ENCODE results near the gene SPATA6L. TPM values are rescaled to one million over a fixed set of nuclear protein-coding genes. Genes with fewer than 3 reads are reported as not detected.

The SPATA6L gene, protein sequence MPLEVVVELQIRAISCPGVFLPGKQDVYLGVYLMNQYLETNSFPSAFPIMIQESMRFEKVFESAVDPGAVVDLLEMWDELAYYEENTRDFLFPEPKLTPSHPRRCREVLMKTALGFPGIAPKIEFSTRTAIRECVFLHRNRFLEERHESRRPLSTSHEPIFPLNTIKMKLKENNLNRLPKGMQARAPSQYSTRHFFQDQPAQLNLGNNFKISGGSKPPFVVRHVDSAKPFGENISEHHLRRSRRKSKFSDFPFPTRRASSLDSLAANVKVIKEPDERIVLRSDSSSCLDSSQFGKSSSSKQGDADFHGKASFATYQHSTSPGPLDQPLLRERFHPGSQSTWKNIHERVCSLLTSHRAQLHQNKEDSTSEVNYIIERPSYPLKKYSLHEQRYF
- 1 to 10 TPM; 1.1 to 2.7 (median 1.2) TPM for polyA plus RNA-seq

DNA sequence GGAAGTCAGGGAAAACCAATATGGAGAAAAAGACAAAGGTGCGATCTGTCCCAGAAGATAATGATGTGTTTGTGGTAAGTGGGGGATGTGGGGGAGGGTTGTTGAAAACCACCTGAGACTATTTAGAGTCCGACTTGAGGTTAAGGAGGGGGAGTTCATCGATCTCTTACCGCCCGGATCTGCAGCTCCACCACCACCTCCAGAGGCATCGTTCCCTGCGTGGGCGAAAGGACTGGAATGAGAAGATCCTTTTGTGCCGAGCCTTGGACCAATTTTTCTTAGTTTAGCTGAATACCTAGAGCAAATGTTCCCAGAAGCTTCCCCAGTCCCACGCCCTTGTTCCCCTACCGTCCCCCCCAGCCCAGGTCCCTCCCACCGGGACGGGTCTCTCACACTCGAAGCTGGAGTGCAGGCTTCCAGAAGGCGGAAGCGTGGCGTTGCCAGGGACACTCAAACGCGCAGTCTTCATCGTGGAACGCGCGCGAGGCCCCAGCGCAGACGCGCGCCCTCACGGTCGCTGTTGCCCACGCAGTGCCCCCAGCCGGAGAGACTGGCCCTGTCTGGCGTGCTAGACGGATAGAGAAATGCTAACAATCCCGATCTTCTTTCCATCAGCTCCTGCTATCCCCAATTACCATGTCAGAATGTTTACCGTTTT lies at the start of gene SPATA6L:
Gene SPATA6L (minus strand): TSS at position 439 of the 658 bp plus-strand sequence. CDS start 230 bp downstream, at position 209.
- WGBS, 3 donors: 1% methylated on average over 36 of the region's 36 CpGs

DNA sequence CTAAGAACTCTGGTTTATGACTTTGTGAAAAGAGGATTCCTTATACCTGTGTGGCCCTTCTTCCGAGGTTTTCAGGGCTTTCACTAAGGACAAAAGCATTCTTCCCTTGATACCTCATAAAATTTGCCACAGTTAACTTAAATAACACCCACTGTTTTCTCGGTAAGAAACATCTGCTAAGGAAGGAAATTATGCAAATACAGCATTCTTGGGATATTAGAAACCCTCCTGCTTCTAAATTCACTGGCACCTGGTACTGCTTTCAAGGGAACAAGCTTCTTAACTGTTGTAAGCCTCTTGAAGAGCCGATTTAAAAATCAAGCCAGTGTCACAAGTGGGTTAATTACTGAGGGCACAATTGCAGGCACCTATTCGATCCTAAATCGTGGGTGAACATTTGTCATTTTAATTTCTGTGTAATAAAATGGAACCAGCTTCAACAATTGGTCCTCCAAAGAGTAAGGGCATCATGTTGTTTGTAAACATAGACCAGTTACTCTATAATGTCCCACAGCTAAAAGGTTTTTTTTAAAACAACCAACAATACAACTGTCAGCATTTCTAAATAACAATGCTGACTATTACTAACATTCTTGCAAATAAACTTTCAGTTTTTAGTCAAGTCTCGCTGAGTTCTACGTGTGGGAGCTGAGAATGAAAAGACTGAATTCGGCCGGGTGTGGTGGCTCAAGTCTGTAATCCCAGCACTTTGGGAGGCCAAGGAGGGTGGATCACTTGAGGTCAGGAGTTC lies 48.2 kb upstream of the SPATA6L start:
- no peak overlapping the region for H3K27ac ChIP-seq (ENCODE audit: low read depth, low read length)
- WGBS, 3 donors: 74 to 91% (median 75%) methylated on average over 9 of the region's 9 CpGs

More for the DNA sequence above, at the start of gene SPATA6L:
- H3K27ac ChIP-seq (ENCODE audit: low read depth, low read length): no peak within 1 kb of the TSS

DNA sequence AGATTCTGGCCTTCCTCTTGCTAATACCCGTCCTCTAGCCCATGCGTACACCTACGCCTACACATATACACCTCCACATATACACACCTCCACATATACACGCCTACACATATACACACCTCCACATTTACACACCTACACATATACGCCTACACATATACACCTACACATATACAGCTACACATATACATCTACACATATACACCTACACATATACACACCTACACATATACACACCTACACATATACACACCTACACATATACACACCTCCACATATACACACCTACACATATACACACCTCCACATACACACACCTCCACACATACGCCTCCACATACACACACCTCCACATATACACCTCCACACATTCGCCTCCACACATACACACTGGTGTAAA lies 47.6 kb upstream of the SPATA6L start:
- 64 to 74% (median 72%) methylated on average over 7 of the region's 7 CpGs for WGBS, 3 donors
- no peak overlapping the region for H3K27ac ChIP-seq (ENCODE audit: low read depth, low read length)

DNA sequence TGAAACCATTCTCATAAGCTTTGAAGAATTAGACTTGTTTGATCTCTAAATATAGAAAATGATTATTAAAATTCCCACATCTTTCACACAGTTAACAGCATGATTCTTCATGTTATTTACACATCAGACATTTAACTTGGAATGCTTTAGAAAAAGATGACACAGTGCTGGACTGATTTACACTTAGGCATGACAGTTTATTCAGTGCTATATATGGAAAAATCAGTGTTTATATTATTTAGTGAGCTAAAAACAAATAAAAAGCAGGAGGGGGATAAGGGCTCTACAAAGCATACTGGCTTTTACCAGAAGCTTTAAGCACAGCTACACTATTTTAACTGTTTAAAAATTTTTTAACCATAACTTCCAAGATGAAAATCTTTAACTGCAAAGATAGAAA lies 43.1 kb upstream of the SPATA6L start:
- no peak overlapping the region for H3K27ac ChIP-seq (ENCODE audit: low read depth, low read length)

DNA sequence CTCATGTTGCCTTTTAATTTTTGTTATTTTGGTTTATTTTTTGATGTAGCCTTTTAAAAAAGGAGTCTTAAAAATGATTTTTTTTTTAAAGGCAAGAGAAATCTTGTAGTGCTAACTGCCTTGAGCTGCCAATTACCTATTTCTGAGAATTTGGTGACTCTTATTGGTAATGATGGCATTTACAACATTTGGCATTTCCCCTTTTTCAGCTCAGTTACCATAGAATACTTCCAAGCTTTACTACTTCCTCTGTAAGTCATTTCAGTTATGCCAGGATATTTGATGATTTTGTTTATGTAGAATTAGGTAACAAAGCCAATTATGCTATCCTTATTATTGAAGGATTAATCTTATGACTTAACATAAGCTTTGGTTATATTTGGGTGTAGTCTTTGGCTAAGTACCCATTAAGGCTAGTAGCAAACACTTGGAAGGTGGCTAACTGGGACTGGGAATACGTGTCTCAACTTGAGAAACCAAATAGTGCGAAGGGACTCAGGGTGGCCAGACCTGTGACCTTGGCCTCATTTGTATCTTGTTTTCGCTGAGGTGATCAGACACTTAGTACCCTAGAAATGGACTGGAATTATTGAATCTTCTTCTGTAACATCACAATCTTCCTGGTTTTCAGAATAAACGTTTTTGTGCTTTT lies 40.8 kb upstream of the SPATA6L start:
- WGBS, 3 donors: 58 to 86% (median 78%) methylated on average over 4 of the region's 4 CpGs
- no peak overlapping the region for H3K27ac ChIP-seq (ENCODE audit: low read depth, low read length)

DNA sequence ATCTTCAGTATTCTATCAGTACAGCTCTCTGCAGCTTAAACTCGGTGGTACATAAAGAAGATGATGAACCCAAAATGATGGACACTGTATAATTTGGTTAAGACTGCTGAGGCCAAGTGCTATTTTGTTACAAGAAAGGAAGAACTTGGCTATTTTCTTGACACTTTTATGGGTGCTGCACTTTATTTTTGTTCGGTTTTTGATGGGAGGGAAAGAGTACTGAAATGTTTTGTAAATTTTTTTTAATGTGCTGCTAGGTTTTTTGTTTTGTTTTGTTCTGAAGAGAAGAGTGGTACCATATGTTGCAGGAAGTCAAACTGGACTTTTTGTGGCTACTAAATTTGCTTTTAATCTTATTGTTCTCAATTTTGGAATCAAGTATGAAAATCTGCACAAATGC lies 39.7 kb upstream of the SPATA6L start:
- 64 to 80% (median 71%) methylated on average over 2 of the region's 2 CpGs for WGBS, 3 donors
- H3K27ac ChIP-seq (ENCODE audit: low read depth, low read length): no peak overlapping the region

DNA sequence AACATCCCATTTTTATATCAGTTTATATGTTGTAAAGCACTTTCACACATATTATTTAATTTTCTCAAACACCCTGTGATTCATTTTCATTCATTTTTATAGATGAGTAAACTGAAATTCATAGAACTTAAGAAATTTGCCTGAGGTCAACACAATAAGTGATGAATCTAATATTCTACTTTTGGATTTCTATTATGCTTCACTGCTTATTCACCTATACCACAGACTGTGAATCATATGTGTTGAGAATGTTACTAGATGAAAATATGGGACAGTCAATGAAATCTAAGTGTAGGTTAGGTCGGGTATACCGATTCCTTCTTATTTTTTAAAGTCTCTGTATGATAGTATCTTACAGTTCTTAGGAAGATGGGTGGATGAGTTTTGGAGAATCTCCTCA lies 37.8 kb upstream of the SPATA6L start:
- 97 to 99% (median 98%) methylated on average over 2 of the region's 2 CpGs for WGBS, 3 donors
- H3K27ac ChIP-seq (ENCODE audit: low read depth, low read length): no peak overlapping the region

DNA sequence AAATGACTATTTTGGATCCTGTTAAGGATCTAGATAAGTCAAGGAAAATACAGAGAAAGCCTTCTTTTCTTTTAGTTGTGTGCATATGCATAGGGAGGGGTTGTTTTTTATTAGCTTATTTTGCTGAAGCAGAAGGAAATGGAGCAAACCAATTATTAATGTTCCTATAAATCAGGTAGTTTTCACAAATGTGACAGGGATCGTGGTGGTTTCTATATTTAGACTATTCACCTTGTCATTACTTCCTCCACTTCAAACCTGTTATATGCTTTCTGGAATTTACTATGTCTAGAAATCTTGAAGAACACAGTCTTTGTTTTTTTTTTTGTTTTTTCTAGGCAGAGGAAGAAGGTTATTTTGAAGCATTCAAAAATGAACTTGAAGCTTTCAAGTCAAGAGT lies 35.2 kb upstream of the SPATA6L start:
- WGBS, 3 donors: 13 to 69% (median 42%) methylated on average over 1 of the region's 1 CpG
- no peak overlapping the region for H3K27ac ChIP-seq (ENCODE audit: low read depth, low read length)

DNA sequence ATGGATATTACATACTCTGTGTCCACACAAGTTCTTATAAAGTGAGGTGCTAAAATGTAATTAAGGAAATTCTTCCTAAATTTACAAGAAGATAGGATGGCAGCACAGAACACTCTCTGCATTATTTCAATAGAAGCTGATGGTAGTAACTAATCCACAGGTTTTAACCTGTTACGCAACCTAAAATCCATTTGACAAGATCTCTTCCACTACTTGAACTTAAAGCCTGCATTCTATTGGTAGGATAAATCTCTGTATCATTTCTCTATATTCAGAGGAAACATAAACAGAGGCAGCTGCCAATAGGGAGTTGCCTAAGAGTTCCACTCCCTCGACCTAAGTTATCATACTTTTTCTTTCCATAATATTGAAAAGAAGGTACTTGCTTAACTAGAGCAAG lies 34.7 kb upstream of the SPATA6L start:
- no peak overlapping the region for H3K27ac ChIP-seq (ENCODE audit: low read depth, low read length)
- 72 to 87% (median 81%) methylated on average over 2 of the region's 2 CpGs for WGBS, 3 donors

DNA sequence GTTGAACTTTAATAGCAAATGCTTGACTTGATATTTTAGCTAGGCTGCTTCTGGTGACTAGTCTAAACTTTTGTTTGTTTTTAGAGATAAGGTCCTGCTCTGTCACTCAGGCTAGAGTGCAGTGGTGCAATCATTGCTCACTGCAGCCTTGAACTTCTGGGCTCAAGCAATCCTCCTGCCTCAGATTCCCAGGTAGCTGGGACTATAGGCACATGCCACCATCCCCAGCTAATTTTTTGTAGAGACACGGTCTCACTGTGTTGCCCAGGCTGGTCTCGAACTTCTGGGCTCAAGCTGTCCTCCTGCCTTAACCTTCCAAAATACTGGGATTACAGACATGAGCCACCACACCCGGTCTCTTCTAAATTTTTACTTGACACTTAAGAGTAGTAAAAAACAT lies 33.8 kb upstream of the SPATA6L start:
- H3K27ac ChIP-seq (ENCODE audit: low read depth, low read length): no peak overlapping the region
- WGBS, 3 donors: 54 to 92% (median 89%) methylated on average over 3 of the region's 3 CpGs

DNA sequence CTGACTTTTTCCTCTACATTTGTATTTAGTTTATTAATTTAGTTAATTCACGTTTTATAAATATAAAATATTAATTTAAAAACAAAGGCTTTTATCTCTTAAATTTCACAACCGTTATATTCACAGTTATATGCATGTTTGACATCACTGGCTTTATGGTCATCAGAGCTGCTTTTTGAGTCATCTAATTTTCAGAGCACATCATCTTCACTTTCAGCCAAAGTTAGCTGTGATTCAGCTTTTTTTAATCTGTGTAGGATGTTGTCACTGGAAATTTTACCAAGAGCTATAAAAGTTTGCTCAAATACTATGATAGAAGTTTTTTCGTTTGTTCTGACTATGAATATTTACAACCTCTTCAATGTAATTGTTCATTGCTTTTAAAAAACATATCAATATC lies 25.5 kb upstream of the SPATA6L start:
- 81 to 85% (median 85%) methylated on average over 3 of the region's 3 CpGs for WGBS, 3 donors
- H3K27ac ChIP-seq (ENCODE audit: low read depth, low read length): no peak overlapping the region

DNA sequence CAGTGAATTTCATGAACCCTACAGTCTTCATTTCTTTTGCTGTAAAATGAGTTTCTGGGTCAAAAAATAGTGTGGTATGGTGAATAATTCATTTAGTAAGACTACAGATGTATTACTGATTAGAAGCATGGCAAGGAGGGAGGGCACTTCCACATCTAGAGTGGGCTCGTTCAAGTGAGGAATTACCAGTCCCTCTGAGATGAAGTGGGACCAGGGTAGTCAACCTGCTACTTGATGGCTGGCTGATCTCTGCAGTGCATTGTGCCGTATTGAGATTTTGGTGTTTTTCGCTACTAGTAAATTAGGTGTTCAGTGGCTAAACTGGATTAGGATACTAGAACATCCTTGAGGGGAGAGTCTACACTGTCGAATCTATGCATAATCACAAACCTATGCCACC lies 23.9 kb upstream of the SPATA6L start:
- 89 to 90% (median 90%) methylated on average over 4 of the region's 4 CpGs for WGBS, 3 donors
- H3K27ac ChIP-seq (ENCODE audit: low read depth, low read length): no peak overlapping the region

DNA sequence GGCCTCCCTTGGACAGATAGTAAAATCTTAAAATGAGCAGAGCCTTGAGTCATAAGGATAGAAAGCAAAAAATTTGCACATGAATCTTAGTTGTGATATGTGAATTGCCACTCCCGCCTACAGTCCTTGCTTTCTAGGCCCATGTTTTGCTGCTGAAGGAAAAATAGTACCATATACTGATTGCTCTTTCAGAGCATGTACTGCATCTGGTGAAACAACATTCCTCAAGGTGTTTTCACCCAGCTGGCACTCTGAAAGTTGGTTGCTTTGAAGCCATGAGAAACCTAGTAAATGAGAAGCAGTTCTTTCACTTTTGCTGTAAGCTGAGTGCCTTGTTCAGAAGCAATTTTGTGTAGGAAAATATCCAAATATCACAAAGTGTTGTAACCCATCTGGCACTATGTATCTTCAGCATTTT lies 23.4 kb upstream of the SPATA6L start:
- 76 to 95% (median 79%) methylated on average over 1 of the region's 1 CpG for WGBS, 3 donors
- H3K27ac ChIP-seq (ENCODE audit: low read depth, low read length): no peak overlapping the region

DNA sequence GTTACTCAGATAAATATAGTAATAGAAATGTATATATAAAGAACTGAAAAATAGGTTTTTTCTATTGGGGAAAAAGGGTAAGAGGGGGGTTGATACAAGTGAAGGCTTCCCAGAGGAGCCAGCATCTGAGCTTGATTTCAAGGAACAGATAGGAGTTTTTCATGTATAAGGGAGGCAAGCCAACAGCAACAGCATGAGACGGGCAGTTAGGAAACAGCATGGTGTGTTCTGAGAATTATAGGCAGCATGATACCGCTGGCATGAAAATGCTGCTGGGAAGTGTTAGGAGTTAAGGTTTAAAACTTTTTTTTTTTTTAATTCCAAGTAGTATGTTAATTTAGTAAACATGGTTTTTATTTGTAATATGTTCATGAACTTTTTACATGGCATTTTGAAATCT lies 22.7 kb upstream of the SPATA6L start:
- no peak overlapping the region for H3K27ac ChIP-seq (ENCODE audit: low read depth, low read length)
- WGBS, 3 donors: 33 to 81% (median 68%) methylated on average over 2 of the region's 2 CpGs

DNA sequence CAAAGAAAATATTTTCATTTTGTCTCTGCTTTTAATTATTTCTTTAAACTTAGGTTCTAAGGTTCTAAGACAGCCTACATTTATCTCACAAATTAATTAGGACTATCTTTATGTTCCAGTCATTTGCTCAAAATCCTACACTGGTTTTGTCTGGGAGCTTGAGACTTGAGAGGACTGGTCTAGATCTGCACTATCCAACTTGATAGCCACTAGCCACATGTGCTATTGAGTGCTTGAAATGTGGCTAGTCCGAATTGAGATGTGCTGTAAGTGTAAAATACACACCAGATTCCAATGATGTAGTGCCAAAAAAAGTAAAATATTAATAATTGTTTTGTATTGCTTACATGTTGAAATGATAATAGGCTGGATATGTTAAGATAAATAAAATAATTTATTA lies 20.3 kb upstream of the SPATA6L start:
- H3K27ac ChIP-seq (ENCODE audit: low read depth, low read length): no peak overlapping the region
- 58 to 84% (median 70%) methylated on average over 1 of the region's 1 CpG for WGBS, 3 donors

DNA sequence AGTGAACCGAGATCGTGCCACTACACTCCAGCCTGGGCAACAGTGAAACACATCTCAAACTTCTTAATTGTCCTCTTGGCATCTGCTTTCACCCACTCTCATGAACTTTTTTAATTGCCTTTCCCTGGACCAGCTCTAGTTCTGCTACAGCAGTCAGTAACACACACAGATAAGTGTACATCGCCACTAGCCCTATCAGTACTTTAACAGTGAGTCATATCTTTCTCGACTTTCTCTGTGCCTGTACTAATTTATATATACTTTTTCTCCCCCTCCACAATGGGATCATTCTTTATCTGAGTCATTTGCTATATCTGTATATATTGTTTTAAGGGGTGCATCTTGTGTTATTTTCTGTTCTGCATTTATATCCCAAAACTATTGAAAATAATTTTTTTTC lies 19.8 kb upstream of the SPATA6L start:
- no peak overlapping the region for H3K27ac ChIP-seq (ENCODE audit: low read depth, low read length)
- 71 to 85% (median 84%) methylated on average over 4 of the region's 4 CpGs for WGBS, 3 donors

DNA sequence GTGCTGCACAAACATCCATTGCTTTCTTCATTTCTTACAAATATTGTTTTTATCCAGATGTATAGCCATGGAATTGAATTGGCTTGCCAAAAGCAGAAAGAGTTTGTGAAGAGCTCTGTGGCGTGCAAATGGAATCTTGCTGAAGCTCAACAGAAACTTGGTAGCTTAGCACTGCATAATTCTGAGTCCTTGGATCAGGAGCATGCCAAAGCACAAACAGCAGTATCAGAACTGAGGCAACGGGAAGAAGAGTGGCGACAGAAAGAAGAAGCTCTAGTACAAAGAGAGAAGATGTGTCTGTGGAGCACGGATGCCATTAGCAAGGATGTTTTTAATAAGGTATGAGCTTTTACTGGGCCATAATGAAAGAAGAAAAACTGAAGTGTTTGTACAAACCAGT lies 18.5 kb upstream of the SPATA6L start:
- 70 to 93% (median 91%) methylated on average over 4 of the region's 4 CpGs for WGBS, 3 donors
- H3K27ac ChIP-seq (ENCODE audit: low read depth, low read length): no peak overlapping the region

DNA sequence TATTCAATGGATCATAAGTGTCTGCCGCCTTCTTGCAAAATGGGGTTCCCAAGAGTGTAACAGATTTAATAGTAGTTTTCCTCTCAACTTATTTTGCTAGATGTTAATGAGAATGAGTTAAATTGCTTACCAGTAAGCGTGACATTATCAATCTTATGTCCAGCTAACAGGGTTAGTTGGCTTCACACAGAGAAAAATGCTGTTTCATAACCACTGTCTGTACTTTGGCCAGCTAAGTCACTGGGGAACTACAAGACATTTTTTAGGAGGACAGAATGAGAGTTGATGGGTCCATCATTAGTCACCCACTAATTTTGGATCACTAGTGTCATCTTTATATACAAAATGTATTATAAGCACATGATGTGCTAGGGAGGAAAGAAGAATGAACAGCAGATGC lies 14.5 kb upstream of the SPATA6L start:
- WGBS, 3 donors: 14 to 41% (median 34%) methylated on average over 2 of the region's 2 CpGs
- no peak overlapping the region for H3K27ac ChIP-seq (ENCODE audit: low read depth, low read length)

DNA sequence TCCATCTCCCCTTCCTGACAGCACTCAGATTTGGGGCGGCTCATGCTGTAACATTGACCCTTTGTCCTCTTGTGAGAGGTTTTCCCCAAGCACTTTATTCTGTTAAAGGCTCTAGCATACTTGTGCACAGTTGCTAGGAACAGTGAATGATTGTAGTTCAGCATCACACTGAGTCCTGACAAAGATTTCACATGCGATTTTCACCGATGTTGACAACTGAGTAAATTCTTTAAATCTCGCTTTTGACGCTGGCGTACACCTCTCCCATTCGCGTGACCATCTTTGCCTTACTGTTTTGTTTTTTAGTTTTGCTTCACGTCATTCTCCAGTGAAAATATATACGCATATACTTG lies 13.9 kb upstream of the SPATA6L start:
- H3K27ac ChIP-seq (ENCODE audit: low read depth, low read length): no peak overlapping the region
- WGBS, 3 donors: 0 to 3% (median 1%) methylated on average over 10 of the region's 10 CpGs

Measured in adipose tissue (tissue), 3 donors.